BE2C (cell line): ENCODE measurements around the gene TMEM181.
"Not testable (repeated sequence)": the region's sequence is repeated elsewhere in the genome, so short reads cannot be mapped to it uniquely, and the experiment has no call there.

Source experiments
- DNase-seq: peaks from one replicate; pipeline ENCODE4 v3.0.0-alpha.2; 2020
- H3K27me3 ChIP-seq: fragments of 250-450 bp; sonication (Bioruptor Pico); 2 replicates; pipeline ENCODE4 v1.5.1; 2020; ENCODE audit warnings: mild to moderate bottlenecking
- H3K36me3 ChIP-seq: fragments of 250-450 bp; sonication (Bioruptor Pico); 2 replicates; pipeline ENCODE4 v1.5.1; 2020; ENCODE audit warnings: mild to moderate bottlenecking
- H3K4me1 ChIP-seq: fragments of 250-450 bp; sonication (Bioruptor Pico); 2 replicates; pipeline ENCODE4 v1.5.1; 2020
- H3K4me3 ChIP-seq: 2 replicates; pipeline ENCODE4 v1.5.1; 2011; ENCODE audit warnings: low read depth, low read length
- H3K9me3 ChIP-seq: fragments of 250-450 bp; sonication (Bioruptor Pico); 2 replicates; pipeline ENCODE4 v1.5.1; 2020
- TF ChIP-seq, protein P1 (sequence below): IDR thresholded peaks from 2 replicates; pipeline ENCODE4 v1.5.1; 2012; ENCODE audit warnings: mild to moderate bottlenecking, low read depth, low read length

TMEM181 gene

GRCh38 chr6:158597565-158597964 lies 37.7 kb downstream of the TMEM181 start:
- Histone ChIP-seq H3K4me3 (no peak overlapping the region), H3K36me3 (peaks cover 53% of the 10 kb centered on the region), H3K4me1 (no peaks in the 10 kb centered on the region), H3K27me3 (no peaks in the 10 kb centered on the region), H3K9me3 (no peaks in the 10 kb centered on the region)
- no peak for DNase-seq
- TF ChIP-seq, protein P1, sequence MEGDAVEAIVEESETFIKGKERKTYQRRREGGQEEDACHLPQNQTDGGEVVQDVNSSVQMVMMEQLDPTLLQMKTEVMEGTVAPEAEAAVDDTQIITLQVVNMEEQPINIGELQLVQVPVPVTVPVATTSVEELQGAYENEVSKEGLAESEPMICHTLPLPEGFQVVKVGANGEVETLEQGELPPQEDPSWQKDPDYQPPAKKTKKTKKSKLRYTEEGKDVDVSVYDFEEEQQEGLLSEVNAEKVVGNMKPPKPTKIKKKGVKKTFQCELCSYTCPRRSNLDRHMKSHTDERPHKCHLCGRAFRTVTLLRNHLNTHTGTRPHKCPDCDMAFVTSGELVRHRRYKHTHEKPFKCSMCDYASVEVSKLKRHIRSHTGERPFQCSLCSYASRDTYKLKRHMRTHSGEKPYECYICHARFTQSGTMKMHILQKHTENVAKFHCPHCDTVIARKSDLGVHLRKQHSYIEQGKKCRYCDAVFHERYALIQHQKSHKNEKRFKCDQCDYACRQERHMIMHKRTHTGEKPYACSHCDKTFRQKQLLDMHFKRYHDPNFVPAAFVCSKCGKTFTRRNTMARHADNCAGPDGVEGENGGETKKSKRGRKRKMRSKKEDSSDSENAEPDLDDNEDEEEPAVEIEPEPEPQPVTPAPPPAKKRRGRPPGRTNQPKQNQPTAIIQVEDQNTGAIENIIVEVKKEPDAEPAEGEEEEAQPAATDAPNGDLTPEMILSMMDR, result no peak

DNA sequence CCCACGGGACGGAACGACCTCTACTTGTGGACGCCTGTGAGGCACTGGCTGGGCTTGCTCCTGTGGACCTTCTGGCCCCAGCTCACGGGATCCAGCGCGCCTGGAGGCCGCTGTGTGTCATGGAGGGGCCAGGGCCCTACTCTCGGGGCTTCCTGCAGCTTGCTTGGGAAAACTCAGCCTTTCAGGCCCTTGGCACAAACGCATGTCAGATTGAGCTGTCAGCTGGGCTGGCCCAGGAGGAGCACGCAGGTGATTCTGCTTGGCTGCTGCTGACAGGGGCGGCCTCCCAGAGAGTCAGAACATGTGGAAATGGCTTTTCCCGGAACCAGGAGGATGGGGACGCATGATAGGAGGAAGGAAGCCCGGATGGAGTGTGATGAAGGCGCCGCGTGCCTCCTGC lies 39.7 kb downstream of the TMEM181 start:
- peaks cover 36% of the 10 kb centered on the region for H3K36me3 ChIP-seq

DNA sequence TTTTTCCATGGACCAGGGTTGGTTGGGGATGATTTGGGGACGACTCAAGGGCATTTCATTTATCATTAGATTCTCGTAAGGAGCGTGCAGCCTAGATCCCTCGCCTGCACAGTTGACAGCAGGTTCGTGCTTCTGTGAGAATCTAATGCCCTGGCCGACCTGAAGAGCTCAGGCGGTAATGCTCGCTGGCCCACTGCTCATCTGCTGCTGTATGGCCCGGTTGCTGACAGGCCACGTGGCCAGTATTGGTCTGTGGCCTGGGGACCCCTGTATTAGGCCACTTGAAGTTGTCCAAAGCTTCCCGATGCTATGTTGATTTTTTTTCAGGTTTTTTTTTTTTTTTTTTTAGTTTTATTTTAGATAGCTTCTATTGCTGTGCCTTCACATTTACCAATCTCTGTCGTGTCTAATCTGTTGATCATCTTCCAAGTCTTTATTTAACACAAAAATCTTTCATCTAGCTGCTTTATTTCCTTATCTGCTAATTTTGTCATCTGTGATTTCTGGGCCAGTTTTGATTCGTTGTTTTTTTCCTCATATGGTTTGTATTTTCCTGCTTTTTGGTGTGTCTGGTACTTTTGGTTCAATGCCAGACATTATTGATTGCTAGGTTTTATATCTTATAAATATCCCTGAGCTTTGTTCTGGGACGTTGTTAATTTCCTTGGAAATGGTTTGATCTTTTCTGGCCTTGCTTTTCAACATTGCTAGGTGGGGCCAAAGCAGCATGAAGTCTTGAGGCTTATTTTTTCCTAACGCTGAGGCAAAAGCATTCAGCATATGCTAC lies 43.6 kb downstream of the TMEM181 start:
- Histone ChIP-seq H3K4me3 (no peak overlapping the region), H3K27me3 (no peaks in the 10 kb centered on the region), H3K36me3 (peaks cover 35% of the 10 kb centered on the region), H3K9me3 (no peaks in the 10 kb centered on the region), H3K4me1 (peaks cover 6% of the 10 kb centered on the region)
- TF ChIP-seq, protein P1, result no peak
- DNase-seq, result no peak

More for the DNA sequence above, 39.7 kb downstream of the TMEM181 start:
- H3K27me3 ChIP-seq, result no peaks in the 10 kb centered on the region
- TF ChIP-seq, protein P1, result no peak
- no peak overlapping the region for H3K4me3 ChIP-seq
- no peaks in the 10 kb centered on the region for H3K9me3 ChIP-seq
- no peak for DNase-seq
- peaks cover 6% of the 10 kb centered on the region for H3K4me1 ChIP-seq

DNA sequence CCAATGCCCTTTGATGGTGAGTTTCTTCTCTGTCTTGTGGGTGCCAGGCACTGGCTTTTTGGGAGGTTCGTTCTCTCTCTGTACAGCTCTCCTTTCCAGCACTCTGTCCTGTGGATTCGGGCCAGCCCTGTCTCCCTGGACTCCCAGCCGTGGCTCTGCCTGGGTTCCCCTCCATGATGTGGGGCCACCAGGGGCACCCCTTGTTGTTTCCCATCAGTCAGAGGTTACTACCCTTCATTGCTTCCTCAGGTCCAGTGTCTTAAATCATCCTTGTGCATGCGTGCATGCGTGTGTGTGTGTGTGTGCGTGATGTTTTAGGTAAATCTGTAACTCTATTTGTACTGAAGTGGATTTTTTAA lies 44.1 kb downstream of the TMEM181 start:
- TF ChIP-seq, protein P1, result no peak
- peaks cover 6% of the 10 kb centered on the region for H3K4me1 ChIP-seq
- peaks cover 41% of the 10 kb centered on the region for H3K36me3 ChIP-seq
- no peaks in the 10 kb centered on the region for H3K9me3 ChIP-seq
- H3K4me3 ChIP-seq, result no peak overlapping the region
- H3K27me3 ChIP-seq, result no peaks in the 10 kb centered on the region
- DNase-seq, result no peak

GRCh38 chr6:158605266-158605878 lies 45.5 kb downstream of the TMEM181 start:
- peaks cover 6% of the 10 kb centered on the region for H3K4me1 ChIP-seq
- H3K36me3 ChIP-seq, result peaks cover 48% of the 10 kb centered on the region
- no peak overlapping the region for H3K4me3 ChIP-seq
- TF ChIP-seq, protein P1, result peak; percentile 86
- DNase-seq, result peak; percentile 81
- no peaks in the 10 kb centered on the region for H3K9me3 ChIP-seq
- no peaks in the 10 kb centered on the region for H3K27me3 ChIP-seq

DNA sequence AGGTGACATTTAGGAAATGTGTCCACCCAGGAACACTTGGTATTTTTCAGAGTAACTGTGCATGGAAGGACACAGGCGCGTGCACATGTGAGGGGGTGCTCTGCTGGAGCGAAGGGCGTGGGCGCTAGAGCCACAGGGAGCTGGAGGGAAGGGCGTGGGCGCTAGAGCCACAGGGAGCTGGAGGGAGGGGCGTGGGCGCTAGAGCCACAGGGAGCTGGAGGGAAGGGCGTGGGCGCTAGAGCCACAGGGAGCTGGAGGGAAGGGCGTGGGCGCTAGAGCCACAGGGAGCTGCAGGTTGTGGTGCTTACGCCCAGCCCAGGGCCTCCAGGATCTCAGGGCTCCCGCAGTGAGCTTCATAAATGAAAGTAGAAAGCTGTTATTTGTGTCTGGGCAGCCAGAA lies 46.1 kb downstream of the TMEM181 start:
- DNase-seq, result not testable (repeated sequence)
- peaks cover 54% of the 10 kb centered on the region for H3K36me3 ChIP-seq

More for the DNA sequence above, 46.1 kb downstream of the TMEM181 start:
- H3K4me1 ChIP-seq, H3K27me3 ChIP-seq, H3K9me3 ChIP-seq, H3K4me3 ChIP-seq: not testable (repeated sequence)
